Liver (tissue), 3 donors: ENCODE data around the gene ZNF93.

Experiments used
- CTCF ChIP-seq: fragments of 150-350 bp; IDR thresholded peaks from 2 replicates; pipeline ENCODE4 v1.5.1; 2017; ENCODE audit warnings: improper control_type of control experiment, low read depth, low read length; ENCODE audit not compliant: missing input control
- GABPA ChIP-seq, 2 donors: IDR thresholded peaks in 1 of 2; conservative IDR thresholded peaks in 1 of 2; 2 replicates each; pipeline ENCODE4 v1.6.1; 2016; ENCODE audit warnings: antibody characterized with exemption in 2 of 2, mild to moderate bottlenecking in 1 of 2, moderate library complexity in 1 of 2
- HNF4A ChIP-seq, 2 donors: conservative IDR thresholded peaks; 2 replicates each; pipeline ENCODE4 v1.6.1; 2016; ENCODE audit warnings: antibody characterized with exemption in 2 of 2, mild to moderate bottlenecking in 2 of 2
- RAD21 ChIP-seq, 2 donors: IDR thresholded peaks; 2 replicates each; pipeline ENCODE4 v1.6.1; 2016; ENCODE audit warnings: antibody characterized with exemption in 2 of 2, mild to moderate bottlenecking in 2 of 2
- REST ChIP-seq: IDR thresholded peaks from 2 replicates; pipeline ENCODE4 v1.6.1; 2016; ENCODE audit warnings: antibody characterized with exemption, mild to moderate bottlenecking
- RXRA ChIP-seq, 2 donors: IDR thresholded peaks; 2 replicates each; pipeline ENCODE4 v1.6.1; 2017 to 2018; ENCODE audit warnings: antibody characterized with exemption in 2 of 2, mild to moderate bottlenecking in 1 of 2
- SP1 ChIP-seq: IDR thresholded peaks from 2 replicates; pipeline ENCODE4 v1.6.1; 2018; ENCODE audit warnings: antibody characterized with exemption, mild to moderate bottlenecking
- TAF1 ChIP-seq: conservative IDR thresholded peaks from 2 replicates; pipeline ENCODE4 v1.6.1; 2016; ENCODE audit warnings: antibody characterized with exemption, mild to moderate bottlenecking
- donor health status: healthy.
- donor health status: healthy.

GRCh38 chr19:19943848-19944582 is 43.3 kb downstream of the ZNF93 start:
- TF ChIP-seq CTCF (no peak), HNF4A (conservative IDR thresholded peaks at IDR 0.05) (no peak), REST (no peak), GABPA (IDR thresholded peaks at IDR 0.05 in 1 of 2, conservative IDR thresholded peaks at IDR 0.05 in 1 of 2) (no peak), RAD21 (IDR thresholded peaks at IDR 0.05) (no peak), TAF1 (no peak), RXRA (IDR thresholded peaks at IDR 0.05) (no peak), SP1 (no peak)
